Activated CD4-positive, CD25-positive, alpha-beta regulatory T cell treated with anti-CD3 and anti-CD28 coated beads, Interleukin-2, amount 50 U/mL, for 16 hours (primary cell): ENCODE measurements around the gene TMED10.
"Not testable (repeated sequence)": the region's sequence is repeated elsewhere in the genome, so short reads cannot be mapped to it uniquely, and the experiment has no call there.

ENCODE experiments used
- DNase-seq: peaks from one replicate; pipeline ENCODE4 v3.0.0-alpha.2; 2020; ENCODE audit warnings: low read depth, low spot score

Gene TMED10

DNA sequence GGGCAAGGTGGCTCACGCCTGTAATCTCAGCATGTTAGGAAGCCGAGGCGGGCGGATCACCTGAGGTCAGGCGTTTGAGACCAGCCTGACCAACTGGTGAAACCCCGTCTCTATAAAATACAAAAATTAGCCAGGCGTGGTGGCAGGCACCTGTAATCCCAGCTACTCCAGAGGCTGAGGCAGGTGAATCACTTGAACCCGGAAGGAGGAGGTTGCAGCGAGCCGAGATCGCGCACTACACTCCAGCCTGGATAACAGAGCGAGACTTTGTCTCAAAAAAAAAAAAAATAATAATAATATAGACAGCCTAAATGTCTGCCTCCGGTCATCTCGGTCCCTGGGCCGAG lies 49.0 kb downstream of the TMED10 start:
- not testable (repeated sequence) for DNase-seq

DNA sequence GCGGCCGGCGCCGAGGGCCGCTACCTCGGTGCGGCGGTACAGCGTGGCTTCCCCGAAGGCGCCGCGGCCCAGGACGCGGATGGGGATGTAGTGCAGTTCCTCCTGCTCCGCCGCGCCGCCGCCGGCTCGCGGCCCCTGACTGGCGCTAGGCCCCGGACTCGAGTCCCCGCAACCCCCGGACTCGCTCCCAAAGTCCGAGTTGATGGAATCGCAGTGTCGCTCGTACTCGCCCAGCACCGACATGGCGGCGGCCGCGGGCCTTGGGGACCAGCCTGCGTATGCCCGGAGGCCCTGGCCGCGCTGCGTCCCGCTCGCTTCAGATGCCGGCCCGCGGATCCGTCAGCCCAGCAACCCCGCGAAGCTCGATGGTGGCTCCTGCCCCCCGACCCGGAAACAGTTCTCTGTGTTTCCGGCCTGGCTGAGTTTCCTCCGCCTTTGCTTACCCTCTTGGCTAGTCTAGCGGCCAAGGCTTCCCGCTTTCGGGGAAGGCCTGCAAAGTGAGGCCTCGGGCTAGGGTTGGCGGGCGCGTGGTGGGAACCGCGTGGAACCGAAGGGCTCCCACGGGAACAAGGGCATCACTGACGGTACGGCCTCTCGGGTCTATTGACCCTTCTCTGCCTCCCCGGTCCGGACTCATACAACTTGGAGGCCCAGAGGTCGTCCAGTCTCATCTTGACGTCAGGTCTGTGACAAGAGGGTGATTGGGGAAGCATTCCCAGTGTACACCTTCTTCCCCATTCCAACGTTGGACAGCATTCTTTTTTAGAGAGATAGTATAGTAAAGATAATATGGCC lies 49.5 kb downstream of the TMED10 start, which contains the start of gene NEK9:
Gene NEK9 (minus strand): TSS at position 370 of the 795 bp plus-strand sequence. CDS start 127 bp downstream, at position 243.
- peak; percentile 79 for DNase-seq

DNA sequence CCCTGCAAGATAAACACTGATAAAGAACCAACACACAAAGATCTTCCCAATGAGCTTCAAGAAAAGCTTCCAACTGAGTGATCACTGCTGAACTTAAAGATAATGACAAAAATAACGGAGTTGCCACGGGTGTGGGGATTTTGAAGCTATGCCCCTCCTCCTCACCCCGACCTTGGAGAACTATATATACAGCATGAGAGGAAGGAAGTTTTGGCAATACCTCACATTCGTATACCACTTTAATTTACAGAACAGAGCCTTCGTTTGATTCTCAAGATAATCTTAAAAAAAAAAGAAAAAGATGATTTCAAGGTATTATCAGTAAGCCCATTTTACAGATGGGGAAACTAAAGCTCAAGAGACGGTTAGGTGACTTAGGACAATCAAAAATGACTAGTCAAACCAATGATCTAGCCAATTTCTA lies 50.3 kb downstream of the TMED10 start:
- no peak for DNase-seq

DNA sequence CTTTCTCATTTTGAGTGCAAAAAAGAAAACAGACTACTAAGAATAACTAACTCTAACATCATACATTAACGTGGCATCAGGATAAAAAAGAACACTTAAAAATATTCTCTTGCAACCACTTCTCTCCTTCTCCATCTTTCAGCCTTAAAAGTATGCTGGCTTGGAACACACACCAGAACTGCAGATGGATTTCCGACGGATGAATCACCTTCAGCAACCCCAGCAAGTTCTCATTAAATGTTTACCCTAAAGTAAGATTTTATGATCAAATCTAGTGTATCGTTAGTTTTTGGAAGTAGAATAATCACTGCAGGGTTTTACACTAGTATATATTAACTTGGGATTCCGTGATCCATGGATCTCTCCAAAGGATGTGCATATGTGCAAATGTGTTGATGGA lies 50.8 kb downstream of the TMED10 start:
- DNase-seq, result no peak

DNA sequence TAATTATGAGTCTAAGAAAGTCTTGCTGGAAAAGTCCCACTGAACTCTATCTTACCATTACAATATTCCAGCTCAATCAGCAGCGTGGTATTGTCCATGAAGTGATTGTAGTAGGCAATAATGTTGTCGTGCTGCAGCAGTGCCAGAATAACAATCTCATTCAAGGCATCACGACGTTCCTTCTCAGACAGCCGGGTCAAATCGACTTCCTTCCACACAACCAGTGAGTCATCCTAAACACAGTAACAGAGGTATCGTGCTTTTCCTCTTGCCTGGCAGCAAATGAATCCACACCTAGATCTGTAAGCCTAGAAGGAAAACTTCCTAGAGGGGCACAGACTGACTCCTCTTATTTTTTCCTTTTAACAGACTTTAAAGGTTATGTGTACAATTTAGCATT lies 52.4 kb downstream of the TMED10 start:
- DNase-seq, result no peak

DNA sequence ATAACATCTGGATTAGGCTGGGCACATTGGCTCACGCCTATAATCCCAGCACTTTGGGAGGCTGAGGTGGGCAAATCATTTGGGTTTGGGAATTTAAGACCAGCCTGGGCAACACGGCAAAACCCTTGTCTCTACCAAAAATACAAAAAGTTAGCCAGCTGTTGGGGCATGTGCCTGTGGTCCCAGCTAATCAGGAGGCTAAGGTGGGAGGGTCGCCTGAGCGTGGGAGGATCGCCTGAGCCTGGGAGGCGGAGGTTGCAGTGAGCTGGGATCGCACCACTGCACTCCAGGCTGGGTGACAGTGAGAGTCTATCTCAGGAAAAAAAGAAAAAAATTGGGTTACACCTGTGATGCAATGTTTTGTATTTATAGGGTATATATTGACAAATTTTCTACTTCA lies 54.9 kb downstream of the TMED10 start:
- DNase-seq, result no peak

DNA sequence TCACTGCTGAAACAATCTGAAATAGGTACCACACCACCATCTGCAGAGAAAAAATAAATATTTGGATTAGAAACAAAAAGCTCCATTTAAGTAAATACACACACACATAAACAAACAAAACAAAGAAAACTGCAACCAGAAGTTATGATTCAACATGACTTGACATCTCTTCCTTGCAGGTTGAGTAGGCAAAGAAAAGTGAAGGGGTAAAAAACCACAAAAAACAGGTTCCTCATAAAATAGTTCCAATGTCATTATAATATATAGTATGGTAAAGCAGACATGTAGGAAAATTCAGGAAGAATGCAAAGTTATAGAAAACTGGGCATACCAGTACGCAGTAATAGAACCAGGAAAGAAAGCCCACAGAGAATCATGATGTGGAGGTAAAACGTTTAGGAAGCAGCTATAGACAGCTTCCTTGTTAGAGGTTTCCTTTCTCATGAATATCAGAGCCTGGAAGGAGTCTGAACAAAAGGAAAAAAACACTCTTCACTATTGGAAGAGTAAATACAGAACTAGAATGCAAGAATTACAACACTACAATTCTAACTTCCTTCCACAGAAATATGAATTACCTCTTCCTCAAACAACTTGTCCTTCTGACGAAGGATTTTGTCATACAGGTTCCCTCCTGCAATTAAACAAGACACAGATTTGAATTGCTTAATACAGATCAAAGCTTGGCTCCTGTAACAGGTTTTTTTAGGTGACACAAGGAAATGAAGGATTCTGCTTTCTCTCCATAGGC lies 55.7 kb downstream of the TMED10 start:
- no peak for DNase-seq

DNA sequence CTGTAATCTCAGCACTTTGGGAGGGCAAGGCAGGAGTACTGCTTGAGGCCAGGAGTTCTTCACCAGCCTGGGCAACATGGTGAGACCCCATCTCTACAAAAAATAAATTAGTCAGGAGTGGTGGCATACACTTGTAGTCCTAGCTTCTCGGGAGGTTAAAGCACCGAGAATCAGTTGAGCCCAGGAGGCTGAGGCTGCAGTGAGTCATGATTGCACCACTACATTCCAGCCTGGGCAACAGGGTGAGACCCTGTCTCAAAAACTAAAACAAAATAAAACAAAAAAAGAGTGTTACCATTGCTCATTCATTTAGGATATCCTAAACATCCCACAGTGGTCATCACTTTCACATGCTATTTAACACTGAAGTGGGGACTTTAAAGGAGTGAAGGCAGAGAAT lies 57.4 kb downstream of the TMED10 start:
- no peak for DNase-seq

DNA sequence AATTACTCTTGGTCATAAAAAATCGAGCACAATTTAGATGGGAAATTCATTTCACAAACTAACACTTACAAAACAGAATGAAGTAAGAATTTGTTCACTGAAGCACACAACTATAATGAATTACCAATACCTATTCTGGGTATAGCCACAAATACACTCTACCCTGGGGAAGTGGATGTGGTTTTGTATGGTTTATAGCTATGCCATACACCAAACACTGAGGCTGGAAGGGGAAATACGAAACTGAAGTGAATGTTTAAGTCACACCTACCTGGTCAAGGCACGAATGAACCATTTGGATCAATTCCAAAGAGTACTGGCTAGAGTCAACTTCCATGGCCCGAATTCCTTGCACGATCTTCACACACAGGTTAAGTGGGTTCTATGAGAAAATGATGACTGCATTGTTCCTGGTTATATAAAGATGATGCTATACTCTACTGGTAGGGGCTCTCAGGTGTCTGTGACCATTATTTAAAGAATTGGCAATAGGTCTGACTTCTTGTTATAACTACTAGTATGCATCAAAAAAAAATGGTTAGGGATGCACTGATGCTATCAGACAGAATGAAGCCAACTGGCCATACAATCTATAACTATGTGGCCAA lies 62.4 kb downstream of the TMED10 start:
- no peak for DNase-seq

DNA sequence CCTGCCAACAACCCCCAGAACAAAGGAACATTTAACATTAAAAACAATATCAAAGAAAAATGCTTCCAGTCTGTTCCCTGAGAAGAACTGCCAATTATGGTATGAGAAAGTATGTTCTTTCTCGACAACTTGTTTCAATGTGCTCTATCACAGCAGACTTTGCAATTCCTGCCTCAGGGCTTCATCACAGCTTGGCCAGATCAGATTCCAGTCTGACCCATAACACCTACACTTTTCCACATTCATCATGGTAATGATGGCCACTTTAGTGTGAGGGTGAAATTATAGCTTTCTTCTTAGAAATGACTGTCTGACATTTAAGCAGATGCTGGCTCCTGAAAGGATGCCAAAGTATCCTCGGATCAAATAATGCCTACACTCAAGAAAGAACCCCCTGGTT lies 66.5 kb downstream of the TMED10 start:
- DNase-seq, result no peak

DNA sequence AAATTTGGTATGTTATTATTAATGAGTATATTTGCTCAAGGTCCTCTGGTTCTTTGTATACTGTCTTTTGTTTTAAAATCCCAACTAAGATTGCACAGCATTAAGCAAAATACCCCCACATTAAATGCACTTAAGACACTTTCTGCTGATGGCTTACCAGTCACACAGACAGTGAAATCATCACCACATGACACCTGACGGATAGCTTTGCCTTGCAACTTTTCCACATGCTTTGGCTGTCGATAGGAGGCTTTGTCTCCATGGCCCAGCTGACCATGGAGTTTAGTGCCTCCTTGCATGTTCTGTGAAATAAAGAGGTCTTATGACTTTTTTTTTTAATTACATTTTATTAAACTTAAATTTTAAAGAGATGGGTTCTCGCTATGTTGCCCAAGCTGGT lies 69.2 kb downstream of the TMED10 start:
- DNase-seq, result no peak

DNA sequence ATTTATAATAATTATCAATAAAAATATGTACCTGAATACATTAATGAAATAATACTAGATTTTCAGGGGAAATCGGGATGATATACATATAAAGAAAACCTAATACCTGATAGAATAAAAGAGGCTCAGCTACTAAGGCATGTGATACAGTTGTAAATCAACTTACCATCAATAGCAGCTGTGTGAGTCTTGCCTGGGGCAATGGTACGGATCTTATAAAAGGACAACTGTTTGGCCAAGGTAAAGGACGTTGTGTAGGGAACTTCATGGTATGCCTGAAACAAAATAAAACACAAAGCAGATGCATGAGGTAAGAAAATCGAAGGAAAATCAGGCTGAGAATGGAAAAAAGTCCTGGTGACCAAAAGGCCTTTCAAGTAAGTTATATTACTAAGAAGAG lies 74.9 kb downstream of the TMED10 start:
- no peak for DNase-seq

DNA sequence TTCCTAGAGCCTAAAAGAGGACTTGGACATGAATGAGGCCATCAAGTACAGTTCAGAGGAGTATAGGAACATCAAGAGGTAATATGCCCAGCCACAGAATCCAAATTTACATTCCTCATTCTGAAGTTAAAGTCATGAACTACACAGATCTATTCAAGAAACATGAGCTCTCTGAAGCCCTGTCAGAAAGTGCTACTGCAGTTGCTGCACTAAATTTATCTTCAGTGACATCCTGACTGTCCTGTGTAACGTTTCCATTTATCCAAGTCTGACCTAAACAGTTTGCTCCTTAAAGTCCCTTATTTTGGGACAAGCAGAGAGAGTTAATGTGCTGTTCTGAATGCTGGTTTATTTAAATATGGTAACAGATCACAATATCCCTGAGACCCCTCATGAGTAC lies 77.7 kb downstream of the TMED10 start:
- no peak for DNase-seq

DNA sequence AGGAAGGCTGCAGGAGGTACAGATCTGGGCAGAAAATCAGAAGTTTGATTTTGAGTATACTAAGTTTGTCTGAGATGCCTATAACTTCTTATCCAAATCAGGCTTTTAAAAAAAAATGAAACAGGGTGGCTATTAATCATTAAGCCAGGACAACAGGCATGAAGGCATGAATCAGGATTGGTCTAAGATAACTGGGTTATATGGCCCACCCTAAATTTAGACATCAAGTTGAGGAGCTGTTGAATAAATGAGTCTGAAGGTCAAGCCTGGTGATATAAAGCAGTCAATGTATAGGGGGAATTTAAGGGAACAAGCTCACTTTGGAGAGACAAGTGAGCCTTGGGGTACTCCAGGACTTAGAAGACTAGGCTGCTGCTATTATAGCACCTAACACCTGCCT lies 78.2 kb downstream of the TMED10 start:
- DNase-seq, result no peak

DNA sequence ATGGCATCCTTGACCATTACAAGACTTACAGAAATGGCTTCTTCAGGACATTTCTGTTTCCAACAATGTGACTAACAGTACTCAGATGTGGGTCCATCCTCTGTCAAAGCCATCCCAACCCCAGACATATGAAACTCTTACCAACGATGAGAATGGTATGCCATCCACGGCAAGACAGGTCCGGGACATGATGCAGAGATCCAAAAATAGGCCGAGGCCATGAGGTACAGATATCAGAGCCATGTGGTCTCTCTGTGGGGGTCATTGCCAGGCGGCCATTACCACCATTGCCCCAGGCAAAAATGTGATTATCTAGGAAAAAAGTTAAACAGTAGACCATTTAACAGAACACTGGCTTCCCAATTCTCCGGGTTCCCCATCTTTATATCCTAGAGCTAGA lies 79.5 kb downstream of the TMED10 start:
- DNase-seq, result no peak

DNA sequence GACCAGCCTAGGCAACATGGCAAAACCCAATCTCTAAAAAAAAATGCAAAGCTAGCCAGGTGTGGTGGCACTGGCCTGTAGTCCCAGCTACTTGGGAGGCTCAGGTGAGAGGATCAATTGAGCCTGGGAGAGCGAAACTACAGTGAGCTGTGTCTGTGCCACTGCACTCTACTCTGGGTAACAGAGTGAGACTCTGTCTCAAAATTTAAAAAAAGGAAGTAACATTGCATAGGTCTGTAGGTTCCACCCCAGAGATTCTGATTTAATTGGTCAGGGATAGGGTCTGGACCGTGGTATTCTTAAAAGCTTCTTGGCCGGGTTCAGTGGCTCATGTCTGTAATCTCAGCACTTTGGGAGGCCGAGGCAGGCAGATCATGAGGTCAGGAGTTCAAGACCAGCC lies 80.7 kb downstream of the TMED10 start:
- no peak for DNase-seq

DNA sequence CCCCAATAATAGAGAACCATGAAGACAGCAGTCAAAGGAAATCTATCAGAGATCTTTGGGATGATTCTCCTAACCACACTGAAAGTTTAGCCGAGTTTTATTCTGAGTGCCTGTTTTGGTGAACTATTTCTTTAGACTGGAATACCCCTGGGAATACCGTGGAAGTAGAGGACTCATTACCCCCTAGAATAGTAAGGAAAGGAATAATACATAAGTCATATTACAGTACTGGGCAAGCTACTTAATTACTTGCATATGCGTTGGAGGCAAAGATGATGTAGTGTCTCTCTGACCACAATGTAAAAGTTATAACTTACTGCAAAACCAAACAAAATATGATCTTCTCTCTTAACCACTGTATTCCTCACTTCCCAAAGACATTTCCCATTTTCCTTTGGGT lies 81.5 kb downstream of the TMED10 start:
- DNase-seq, result no peak

DNA sequence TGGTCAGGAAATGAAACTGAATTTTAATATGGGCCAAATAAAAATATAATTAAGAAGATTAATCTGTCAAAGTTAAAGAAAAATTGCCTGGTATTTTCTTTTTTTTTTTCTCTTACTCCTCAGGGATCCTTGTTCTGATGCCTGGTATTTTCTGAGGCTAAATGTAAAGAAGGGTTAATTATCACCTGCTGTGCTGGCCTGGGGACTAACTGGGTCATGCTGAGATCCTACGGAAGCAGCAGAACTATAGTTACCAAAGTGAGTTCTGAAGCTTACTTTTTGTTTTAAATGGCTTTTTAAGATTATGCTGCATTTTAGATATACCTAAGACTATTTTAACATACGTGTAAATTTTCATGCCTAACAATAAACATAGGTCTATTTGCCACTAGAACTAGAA lies 83.7 kb downstream of the TMED10 start:
- DNase-seq, result no peak

DNA sequence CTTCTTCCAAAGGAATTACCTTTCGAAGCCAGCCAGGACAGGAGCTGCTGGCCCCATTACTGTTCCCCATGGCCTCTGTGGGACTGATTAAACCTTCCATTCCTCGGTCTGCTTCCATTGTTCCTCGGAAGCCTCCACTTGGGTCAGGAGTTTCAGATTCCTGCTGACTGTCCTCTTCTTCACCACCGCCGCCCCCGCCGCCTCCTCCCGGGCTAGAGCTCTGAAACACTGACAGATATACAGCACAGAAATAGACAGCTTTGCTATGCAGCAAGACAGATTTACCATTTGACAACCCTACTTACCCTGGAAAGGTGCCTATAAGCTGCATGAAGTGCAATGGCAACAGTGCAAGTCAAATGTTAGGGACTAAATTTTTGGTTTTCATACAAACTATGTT lies 85.2 kb downstream of the TMED10 start:
- DNase-seq, result no peak

DNA sequence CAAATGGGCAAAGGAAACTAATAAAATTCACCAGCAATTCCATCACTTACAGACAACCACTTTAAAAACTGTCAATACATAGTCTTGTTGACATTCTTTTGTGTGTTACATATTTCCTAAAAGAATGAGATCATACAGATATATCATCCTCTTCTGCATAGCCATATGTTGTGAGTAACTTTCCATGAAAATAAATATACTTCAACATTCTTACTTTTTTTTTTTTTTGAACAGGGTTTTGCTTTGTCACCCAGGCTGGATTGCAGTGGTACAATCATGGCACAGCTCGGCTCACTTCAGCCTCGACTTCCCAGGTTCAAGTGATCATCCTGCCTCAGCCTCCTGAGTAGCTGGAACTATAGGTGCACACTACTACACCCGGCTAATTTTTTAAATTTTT lies 86.1 kb downstream of the TMED10 start:
- DNase-seq, result no peak

DNA sequence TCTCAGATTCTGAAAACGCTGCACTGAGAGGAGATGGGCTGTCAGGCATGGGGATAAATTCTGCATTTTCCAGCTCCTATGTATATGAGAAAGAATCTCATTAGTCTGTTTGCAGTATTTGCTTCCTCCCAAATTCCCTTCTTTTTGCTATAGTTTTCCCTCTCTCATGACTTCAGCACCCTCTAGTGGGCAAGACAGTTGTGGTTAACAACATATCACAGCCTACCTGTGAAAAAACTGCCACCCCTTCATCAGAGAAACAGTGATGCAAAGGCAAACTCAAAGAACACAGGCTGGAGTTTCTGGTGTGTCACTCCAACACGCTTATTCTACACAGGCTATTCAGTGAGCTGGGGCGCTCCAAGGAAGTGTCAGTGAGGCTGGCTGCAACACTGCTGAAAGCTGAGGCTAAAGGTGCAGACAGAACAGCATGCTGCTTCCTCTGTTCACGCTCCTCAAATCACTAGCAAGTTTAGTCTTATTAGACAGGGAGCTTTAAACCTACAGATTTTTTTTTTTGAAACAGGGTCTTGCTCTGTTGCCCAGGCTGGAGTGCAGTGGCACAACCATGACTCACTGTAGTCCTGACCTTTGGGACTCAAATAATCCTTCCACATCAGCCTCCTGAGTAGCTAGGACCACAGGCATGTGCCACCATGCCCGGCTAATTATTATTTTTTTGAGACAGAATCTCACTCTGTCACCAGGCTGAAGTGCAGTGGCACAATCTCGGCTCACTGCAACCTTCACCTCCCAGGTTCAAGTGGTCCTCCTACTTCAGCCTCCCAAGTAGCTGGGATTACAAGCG lies 87.6 kb downstream of the TMED10 start:
- DNase-seq, result peak; percentile 15

DNA sequence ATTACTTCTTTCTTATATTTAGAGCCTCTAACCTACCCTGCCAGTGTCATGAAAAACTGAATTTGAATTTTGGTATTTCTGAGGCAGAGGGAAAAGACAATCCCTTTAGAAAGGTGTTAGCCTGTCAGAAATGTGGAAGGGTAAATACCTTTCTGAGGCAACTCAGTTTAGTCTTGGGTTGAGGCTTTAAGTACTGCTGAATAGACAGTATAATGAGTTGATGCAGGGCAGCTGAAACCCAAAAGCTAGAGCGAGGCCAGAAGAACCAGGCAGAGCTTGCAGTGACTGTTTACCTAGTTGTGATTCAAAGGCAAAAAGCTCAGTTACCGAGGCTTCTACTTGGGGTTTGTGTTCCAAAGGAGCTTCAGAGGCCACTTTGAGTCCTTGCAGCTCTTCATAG lies 88.3 kb downstream of the TMED10 start:
- DNase-seq, result no peak
